Measurements from ENCODE around the gene RTL10. TPM values are rescaled to one million over a fixed set of nuclear protein-coding genes. Genes with fewer than 3 reads are reported as not detected.

RTL10 gene
- total and polyA plus RNA-seq, 2 of the 4 experiments (the other 2 are of a cell fraction): 8.6 to 12.1 TPM

GRCh38 chr22:19811211-19811621 lies 43.5 kb downstream of the RTL10 start:
- H2BK5ac ChIP-seq (ENCODE audit: low read depth, low read length, poor library complexity, severe bottlenecking): no peak overlapping the region
- H3K4ac ChIP-seq (ENCODE audit: low read depth, low read length): no peak overlapping the region
- H3K18ac ChIP-seq (ENCODE audit: low read depth, low read length): no peak overlapping the region
- H4K5ac ChIP-seq (ENCODE audit: low read depth, low read length): no peak overlapping the region
- in situ Hi-C loops (cut with MboI; ENCODE audit: low sequenced_read_pairs) (no loop called here), dilution Hi-C loops (cut with HindIII; ENCODE audit: low sequenced_read_pairs, unreplicated experiment) (no loop called here), intact Hi-C loops (cut with micrococcal nuclease) (no loop called here)
- CTCF ChIA-PET: interaction anchor here (1.0 kb wide), 1 partner anchor 10 kb away, joined by 3 read pairs; no protein-coding TSS in a partner anchor
- 0 out of 2 replicates have a peak, but pooled peaks cover 5% of the 10 kb centered on the region for H4K20me1 ChIP-seq (ENCODE audit: insufficient read depth, low read length)
- no peaks in the 10 kb centered on the region for H3K79me1 ChIP-seq (ENCODE audit: low read depth in 1 of 2, low read length in 2 of 2)
- WGBS, 2 experiments (ENCODE audit: extremely low coverage in 2 of 2, insufficient read length in 1 of 2): 97% methylated on average over 6 of the region's 12 CpGs; no CpG with 5 or more reads in 1 of the 2 experiments
- no peak overlapping the region for H2BK20ac ChIP-seq (ENCODE audit: low read depth, low read length)
- H3K27ac ChIP-seq (ENCODE audit: insufficient read depth, low read length): no peak overlapping the region
- H2AFZ ChIP-seq (replicated peaks; ENCODE audit: low read length, poor library complexity): no peak overlapping the region
- no peaks in the 10 kb centered on the region for H3K9me3 ChIP-seq (ENCODE audit: control insufficient read depth, insufficient read depth, low read length)
- TF ChIP-seq CTCF (conservative IDR thresholded peaks at IDR 0.05; ENCODE audit: low read depth, low read length) (no peak), USF2 (IDR thresholded peaks at IDR 0.05; ENCODE audit: low read depth, low read length) (no peak), MXI1 (IDR thresholded peaks at IDR 0.05; ENCODE audit: borderline replicate concordance, low read depth, low read length) (no peak), FOS (IDR thresholded peaks at IDR 0.05; ENCODE audit: low read depth, low read length) (no peak), MAFK (IDR thresholded peaks at IDR 0.05; ENCODE audit: low read depth, low read length) (no peak), SMC3 (IDR thresholded peaks at IDR 0.05; ENCODE audit: low read depth, low read length) (no peak), POLR2A (IDR thresholded peaks at IDR 0.05; ENCODE audit: low read depth, low read length) (no peak), RAD21 (IDR thresholded peaks at IDR 0.05; ENCODE audit: low read length) (no peak), MAZ (IDR thresholded peaks at IDR 0.05; ENCODE audit: borderline replicate concordance, low read depth, low read length) (no peak), CHD1 (IDR thresholded peaks at IDR 0.05; ENCODE audit: low read depth, low read length) (no peak), BHLHE40 (IDR thresholded peaks at IDR 0.05; ENCODE audit: low read depth, low read length) (no peak), NFE2L2 (IDR thresholded peaks at IDR 0.05; ENCODE audit: low read depth, low read length) (no peak), RCOR1 (IDR thresholded peaks at IDR 0.05; ENCODE audit: insufficient replicate concordance, low read length) (no peak)
- TF ChIP-seq, protein P1, sequence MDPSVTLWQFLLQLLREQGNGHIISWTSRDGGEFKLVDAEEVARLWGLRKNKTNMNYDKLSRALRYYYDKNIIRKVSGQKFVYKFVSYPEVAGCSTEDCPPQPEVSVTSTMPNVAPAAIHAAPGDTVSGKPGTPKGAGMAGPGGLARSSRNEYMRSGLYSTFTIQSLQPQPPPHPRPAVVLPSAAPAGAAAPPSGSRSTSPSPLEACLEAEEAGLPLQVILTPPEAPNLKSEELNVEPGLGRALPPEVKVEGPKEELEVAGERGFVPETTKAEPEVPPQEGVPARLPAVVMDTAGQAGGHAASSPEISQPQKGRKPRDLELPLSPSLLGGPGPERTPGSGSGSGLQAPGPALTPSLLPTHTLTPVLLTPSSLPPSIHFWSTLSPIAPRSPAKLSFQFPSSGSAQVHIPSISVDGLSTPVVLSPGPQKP (IDR thresholded peaks at IDR 0.05; ENCODE audit: borderline replicate concordance, low read depth, low read length): no peak
- H2AK5ac ChIP-seq (ENCODE audit: low read depth, low read length): peak overlapping the region; percentile 28; the same call in 1 of the 2 replicates
- H3K36me3 ChIP-seq (ENCODE audit: control insufficient read depth, insufficient read depth, low read length): no peaks in the 10 kb centered on the region
- POLR2A ChIA-PET (ENCODE audit: unreplicated experiment): no interaction called here
- no peak; the same call in 1 of the 2 replicates for ATAC-seq (ENCODE audit: low read depth)
- H3K4me3 ChIP-seq (ENCODE audit: insufficient read depth, low read depth, low read length): no peak overlapping the region
- H4K8ac ChIP-seq (ENCODE audit: low read depth in 2 of 2, low read length in 2 of 2): no peak overlapping the region
- H2BK120ac ChIP-seq (ENCODE audit: low read depth, low read length): no peak overlapping the region
- H3K56ac ChIP-seq (ENCODE audit: extremely low read depth, insufficient read depth, low read length): no peak overlapping the region
- no TSS peak for BruUV-seq (replicated peaks)
- H3K9ac ChIP-seq (ENCODE audit: low read depth, low read length): no peak overlapping the region
- H3K14ac ChIP-seq (replicated peaks; ENCODE audit: low read depth, low read length): no peak overlapping the region
- H2AK9ac ChIP-seq (replicated peaks; ENCODE audit: low read depth, low read length, poor library complexity): no peak overlapping the region
- no peak overlapping the region for H3K4me2 ChIP-seq (ENCODE audit: low read depth, low read length)
- no peak overlapping the region for H3K23ac ChIP-seq (ENCODE audit: low read depth, low read length)
- no peaks in the 10 kb centered on the region for H3K27me3 ChIP-seq (ENCODE audit: control insufficient read depth, insufficient read depth, low read length)
- no peak overlapping the region for H2BK15ac ChIP-seq (ENCODE audit: low read depth, low read length)
- DNase-seq: no peak
- peaks cover 13% of the 10 kb centered on the region for H3K4me1 ChIP-seq (ENCODE audit: control insufficient read depth, insufficient read depth, low read length)
- H3K9me1 ChIP-seq (ENCODE audit: insufficient read depth, low read length): peaks cover 7% of the 10 kb centered on the region; the same call in 1 of the 2 replicates
- H4K91ac ChIP-seq (ENCODE audit: insufficient read depth, low read depth, low read length): no peak overlapping the region
